ENCODE measurements around the gene LRCOL1.

The LRCOL1 gene

DNA sequence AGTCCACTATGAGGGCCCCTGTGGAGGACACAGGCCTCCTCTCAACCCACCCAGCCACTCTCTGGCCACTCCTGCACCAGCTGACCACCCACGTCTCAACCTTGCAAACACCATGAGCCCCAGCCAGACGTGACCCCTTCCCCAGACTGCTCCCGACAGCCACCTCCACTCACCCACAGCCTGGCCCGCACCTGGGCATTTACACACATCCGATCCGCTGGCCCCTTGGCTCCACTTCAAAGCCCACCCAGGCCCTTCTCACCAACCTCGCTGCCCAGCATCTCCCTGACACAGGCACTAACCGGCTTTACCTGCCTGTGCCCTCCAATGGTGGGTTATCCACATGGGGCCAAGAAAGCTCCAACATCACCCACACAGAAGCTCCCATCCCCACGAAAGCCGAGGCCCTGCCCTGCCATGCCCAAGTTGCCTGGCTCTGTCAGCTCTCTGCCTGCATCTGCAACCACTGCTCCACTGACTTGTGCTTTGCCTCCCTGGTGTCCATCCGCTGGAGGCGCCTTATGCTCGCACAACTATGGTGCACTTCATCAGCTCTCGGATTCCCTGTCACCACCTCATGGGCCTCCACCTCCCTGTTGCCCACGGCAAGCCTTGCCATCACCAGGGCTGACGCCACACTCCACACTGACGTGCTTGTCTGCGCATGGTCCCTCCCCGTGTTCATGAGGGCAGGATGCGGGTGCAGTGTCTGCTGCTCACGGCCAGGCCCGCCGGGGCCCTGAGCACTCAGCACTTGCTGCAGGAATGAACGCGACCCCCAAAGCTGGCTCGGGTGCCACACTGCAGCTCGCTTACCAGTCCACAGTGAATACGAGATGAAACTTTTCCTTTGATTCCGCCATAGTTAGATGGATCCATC is 24.9 kb upstream of the LRCOL1 start:
- DNase-seq: no peak

DNA sequence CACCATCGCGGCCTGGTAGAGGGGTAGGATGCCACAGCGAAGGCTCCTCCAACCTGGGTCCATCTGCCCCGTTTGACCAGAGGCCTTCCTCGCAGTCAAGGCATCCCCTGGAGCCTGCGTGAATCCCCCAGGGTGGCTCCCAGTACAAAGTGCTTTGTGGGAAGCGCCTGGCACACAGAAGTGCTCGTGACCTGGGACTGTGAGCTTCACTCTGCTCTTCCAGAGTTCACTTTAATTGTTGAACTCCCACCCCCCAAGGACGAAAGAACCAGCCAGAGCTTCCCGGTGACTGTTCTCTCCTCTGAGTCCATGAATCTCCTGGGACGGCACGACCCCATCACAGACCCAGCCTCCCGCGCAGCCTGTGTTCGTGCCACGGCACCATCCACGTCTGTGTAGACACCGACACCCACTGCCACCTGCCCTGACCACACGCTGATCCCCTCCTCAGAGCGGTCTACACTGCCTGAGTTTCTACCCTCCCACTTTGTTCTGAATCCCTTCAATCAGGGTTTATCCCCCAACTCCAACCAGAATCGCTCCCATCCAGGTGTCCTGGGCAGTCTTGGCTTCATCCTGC is 24.1 kb upstream of the LRCOL1 start:
- DNase-seq: no peak

GRCh38 chr12:132633901-132634300 is 23.5 kb upstream of the LRCOL1 start:
- DNase-seq: no peak

DNA sequence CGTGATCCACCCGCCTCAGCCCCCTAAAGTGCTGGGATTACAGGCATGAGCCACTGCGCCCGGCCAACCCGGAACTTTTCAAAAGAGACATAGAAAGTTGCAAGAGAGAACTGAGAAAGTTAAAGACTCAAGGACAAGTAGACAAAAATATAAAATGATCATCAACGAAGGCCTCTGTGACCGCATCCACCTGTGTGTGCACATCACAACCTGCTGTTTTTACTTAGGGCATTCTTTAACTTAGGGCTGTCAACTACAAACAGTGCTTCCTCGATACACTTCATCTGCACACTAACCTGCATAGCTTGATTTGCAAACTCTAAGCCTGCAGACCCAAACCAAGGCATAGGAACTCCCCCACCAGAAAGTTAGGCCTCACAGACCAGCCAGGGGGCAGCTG is 23.0 kb upstream of the LRCOL1 start:
- no peak for DNase-seq

DNA sequence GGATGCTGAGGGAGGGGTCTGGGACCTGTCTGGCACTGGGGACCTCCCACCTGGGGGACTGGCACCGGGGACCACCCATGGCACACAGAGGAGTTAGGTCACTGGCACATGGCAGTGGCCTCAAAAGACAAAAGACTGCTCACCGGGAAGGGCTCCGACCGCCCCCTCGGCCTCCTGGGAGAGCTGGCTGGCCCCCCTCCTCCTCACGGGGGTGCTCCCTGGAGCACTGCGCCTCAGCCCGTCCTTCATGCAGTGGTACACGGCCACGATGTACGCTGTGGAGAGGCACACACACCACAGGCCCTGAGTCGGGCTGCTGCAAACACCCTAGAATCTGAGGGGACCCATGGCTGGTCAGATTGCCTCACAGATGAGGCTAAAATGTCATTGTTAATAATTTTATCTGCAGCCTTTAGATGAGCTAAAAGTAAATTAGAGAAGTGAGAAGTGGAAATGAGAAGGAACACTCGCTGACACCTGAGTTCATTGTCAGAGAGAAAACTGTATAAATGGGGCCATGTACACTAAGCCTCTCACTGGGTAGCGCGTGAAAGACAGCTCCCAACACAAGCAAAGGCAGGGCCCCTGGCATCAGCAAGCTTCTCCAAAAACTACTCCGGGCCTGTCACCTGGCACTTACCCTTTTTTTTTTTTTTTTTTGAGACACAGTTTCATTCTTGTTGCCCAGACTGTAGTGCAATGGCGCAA is 22.3 kb upstream of the LRCOL1 start:
- no peak for DNase-seq

- DNase-seq: no peak
These were observed 21.3 kb upstream of the LRCOL1 start for GRCh38 chr12:132631666-132632065.

DNA sequence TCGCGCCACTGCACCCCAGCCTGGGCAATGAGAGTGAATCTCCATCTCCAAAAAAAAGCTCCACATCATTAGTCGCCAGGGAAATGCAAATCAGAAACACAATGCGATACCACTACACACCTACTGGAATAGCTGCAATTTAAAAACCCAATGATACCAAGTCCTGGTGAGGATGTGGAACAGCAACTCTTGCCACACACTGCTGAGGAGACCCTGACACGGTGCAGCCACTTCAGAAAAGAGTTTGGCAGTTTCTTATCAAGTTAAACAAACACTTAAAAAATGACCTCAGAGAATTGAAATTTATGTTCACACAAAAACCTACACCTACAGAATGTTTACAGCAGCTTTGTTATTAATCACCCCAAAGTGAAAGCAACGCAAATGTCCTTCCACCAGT is 20.3 kb upstream of the LRCOL1 start:
- no peak for DNase-seq

- no peak for DNase-seq
These were observed 18.9 kb upstream of the LRCOL1 start for GRCh38 chr12:132629330-132629729.

DNA sequence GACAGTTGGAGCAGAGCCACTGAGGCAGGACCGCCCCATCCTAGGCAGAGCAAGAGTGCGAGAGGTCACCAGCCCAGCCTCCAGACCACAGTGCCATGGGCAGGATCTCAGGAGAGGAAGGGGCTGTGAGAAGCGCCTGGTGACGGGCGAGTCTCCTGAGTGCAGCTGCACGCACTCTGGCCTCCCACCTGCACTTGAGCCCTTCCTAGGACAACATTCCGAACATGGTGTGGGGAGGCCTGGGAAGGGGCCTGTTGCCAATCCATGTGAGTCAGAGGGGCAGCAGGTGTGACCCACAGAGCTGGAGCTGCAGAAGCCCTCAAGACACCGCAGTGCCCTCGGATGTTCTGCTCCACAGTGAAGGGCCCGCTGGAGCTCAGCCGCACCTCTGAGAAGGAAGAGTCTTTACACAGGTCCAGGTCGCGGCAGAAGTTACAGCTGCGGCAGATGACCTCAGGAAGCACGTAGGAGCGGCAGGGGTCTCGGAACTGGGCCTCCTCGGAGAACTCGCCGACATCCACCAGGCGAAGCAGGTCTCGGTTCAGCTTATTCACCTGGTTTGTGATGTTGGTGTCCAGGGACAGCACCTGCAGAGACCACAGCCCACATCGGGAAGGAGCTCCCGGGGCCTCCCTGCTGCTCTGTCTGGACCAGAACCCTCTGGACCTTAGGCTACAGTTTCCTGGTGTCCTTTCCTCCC is 15.5 kb upstream of the LRCOL1 start:
- DNase-seq: no peak

DNA sequence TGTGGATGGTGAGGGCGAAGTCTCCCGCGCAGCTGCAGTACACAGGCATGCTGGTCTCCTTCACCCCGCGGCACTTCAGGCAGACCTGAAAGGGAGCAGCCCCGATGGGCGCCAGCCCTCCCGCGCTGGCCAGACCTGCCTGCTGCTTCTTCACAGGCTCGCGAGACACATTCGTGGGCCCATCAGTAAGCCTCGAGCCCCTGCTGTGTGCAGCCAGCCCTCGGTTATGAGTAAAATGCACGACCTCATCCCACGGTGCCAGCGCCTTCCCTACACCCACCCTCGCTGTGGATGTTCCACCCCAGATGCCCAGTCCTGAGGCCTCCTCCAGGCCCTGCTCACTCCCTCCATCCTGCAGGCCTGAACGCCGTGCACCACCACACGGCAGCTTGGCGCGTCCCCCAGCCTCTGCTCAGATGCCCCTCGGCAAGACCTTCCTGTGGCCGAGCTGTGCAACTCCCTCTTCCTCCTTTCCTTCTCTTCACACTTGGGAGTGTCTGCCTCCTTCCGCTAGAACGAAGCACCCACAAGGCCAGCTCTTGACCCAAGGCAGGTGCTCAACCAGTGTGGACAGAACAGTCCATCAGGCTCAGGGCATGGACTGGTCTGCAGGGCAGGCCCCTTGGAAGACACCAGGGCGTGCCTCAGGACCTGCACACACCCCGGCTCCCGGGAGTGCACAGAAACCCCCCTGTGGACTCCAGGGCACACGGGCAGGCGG is 14.7 kb upstream of the LRCOL1 start:
- no peak for DNase-seq

DNA sequence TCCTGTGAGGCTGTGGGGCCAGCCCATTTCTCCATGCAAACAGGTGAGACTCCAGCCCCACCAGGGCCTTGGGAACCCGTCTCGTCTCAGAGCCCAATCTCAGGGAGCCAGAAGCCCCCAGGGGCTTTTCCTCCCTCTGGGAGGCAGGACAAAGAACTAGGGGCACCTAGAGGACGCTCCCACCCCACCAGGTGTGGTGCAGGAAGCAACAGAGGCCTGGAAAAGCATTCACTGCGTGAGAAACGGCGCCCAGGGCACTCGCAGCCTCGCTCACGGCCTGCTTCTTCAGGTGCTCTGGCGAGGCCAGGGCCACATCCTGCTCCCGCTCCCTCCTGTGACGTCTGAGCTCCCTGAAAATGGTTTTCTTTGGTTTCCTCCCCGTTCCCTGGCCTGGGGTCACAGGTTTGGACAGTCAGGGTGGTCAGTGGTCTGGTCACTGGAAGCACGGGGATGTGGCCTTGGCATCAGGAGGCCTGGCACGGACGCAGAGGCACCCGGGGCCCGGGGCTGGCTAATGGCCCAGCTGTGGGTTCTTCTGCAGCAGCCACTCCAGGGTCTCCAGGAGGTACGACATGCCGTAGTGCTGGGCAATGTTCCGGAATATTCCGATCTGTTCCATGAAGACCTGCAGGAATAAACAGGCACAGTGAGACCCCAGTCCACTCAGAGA is 13.9 kb upstream of the LRCOL1 start:
- DNase-seq: no peak

DNA sequence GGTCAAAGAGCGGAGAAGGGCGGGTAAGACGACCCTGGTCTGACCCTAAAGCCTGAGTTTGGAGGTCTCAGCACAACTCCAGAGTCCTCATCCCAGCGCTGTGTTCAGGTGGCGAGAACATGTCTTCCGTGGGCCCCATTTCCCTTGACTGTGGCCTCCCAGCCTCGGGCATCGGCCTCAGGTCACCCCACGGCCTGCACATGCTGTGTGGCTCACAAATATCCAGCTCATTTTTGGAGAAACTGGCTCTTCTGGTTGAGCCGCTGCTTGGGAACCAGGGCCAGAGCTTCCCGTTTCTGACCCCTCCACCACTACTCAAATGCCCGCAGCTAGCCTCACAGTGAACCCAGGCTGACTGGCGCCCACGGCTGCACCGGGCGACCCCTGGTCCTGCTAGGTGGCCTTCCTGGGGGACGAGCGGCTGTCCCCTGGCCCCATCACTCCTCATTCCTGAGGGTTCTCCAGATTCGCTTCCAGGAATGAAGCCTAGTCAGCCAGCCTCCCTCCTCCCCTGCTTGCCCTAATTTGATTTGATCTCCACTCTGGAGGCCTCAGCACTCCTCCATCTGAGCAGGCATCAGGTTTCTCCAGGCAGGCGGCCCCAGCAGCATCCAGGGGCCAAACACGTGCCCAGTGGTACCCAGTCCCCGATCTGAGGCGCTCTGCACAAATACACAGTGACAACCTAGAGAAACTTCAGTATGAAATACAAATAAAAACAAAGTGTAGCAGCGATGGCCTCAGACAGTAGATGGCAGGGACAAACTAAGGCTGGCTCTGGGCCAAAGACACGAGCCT is 12.9 kb upstream of the LRCOL1 start:
- DNase-seq: no peak

DNA sequence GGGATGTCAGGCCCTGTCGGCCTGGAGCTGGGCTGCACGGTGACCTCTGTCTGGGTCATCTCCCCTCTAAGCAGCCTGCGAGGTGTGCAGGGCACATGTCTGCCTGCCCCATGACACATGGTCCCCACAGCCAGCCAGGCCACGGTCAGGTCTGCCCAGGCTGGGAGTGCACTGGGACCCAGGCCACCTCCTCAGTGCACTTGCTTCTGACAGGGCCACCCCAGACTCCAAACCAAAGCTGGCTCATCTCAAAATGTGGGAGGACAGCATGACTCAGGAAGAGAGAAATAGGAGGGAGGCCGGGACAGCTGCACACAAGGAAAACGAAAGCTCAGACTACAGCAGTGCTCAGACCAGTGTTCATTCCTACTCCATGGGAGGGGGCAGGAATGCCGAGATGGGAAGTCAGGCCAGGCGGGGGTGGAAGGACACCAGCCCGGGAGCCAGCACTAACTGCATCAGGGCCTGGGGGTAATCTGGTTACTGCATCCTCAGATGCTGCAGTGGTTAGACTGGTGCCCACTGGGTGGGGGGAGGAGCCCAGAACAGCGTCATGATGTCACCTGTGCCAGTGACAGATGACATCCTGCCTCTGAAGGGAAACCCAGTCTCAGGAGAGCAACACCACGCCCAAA is 12.2 kb upstream of the LRCOL1 start:
- DNase-seq: peak; percentile 7

DNA sequence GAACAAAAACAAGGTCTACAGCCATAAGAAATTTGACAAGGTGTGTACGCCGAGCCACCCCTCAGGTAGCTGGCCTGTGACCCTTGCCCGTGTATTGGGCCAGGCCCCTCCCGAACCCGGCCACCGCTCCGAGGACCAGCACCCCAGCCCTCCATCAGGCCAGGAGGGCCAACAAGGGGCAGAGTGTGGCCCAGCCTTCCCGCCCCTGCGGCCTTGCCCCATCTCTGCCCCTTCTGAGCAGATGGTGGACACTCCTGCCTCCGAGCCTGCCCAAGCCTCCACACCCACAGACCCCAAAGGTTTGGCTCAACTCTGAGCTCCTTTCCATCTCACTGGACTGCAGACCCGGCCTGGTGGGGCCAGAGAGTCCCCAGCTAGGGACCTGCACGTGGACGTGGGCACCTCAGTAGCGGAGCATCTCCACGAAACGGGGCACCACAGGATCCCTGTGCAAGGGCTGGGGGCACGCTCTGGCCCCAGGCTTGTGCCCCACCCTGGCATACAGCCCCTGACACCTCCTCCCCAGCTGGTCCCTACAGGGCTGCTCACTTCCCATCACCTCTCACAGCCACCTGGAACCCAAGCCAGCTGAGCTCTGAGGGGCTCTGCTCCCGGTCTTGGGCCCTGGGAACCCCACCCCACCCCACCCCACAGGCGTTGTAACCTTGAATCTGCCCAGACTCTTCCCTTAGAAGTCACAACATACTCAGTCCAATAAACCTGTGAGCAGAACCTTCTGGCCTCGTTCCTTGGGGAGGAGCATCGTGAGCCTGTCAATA is 11.5 kb upstream of the LRCOL1 start:
- DNase-seq: no peak

DNA sequence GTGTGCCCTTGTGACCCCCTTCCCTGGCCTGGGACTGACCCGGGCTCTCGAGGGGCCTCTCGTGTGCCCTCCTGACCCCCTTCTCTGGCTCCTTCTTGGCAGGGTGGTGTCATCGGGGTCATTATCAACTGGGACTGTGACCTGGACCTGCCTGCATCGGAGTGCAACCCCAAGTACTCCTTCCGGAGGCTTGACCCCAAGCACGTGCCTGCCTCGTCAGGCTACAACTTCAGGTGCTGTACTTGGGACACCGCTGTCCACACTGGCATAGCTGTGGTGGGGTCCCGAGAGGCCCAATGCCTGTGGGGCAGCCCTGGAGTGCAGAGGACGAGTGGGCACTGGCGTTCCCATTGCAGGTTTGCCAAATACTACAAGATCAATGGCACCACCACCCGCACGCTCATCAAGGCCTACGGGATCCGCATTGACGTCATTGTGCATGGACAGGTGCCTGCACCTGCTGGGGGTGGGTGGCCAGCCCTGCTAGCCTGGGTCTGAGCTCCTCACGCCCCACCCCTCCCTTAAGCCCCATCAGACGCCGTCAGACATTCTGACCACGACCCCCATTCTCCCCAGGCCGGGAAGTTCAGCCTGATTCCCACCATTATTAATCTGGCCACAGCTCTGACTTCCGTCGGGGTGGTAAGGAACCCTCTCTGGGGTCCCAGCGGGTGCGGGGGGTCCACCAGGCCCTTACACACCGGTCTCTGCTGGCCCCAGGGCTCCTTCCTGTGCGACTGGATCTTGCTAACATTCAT is 10.7 kb upstream of the LRCOL1 start:
- DNase-seq: peak; percentile 57

DNA sequence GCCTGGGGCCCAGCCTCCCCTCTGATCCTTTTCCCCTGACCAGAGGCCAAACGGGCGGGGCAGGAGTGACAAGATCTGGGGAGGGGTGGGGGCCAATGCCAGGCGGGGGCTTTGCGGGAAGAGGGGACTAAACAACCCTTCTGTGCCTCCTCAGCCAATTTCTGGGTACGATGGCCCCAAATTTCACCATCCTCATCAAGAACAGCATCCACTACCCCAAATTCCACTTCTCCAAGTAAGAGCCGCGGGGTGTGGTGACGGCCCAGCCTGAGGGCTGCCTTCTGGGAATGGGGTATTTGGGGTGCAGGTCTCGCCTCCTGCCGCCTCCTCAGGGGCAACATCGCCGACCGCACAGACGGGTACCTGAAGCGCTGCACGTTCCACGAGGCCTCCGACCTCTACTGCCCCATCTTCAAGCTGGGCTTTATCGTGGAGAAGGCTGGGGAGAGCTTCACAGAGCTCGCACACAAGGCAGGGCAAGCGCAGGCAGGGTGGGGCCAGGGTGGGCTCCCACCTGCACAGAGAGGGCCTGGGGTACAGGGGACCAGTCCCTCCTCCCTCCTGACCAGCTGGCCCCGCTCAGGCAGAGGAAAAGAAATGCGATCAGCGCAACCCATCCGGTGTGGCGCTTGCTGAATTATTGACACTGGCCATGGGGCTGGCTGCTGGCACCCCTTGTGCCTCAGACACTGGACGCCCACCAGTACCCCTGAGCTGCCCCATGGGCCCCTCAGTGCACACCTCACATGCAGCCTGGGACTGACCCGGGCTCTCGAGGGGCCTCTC is 9.9 kb upstream of the LRCOL1 start:
- no peak for DNase-seq

GRCh38 chr12:132619386-132620112 is 9.2 kb upstream of the LRCOL1 start:
- no peak for DNase-seq

DNA sequence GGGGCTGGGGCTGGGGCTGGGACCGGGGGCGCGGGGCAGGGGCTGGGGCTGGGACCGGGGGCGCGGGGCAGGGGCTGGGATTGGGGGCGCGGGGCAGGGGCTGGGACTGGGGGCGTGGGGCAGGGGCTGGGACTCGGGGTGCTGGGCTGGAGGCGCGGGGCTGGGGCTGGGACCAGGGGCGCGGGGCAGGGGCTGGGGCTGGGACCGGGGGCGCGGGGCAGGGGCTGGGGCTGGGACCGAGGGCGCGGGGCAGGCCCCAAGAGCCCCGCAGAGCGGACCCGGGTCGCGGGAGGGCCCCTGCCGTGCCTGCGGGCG is 8.6 kb upstream of the LRCOL1 start:
- no peak for DNase-seq

All from SHP77 treated with DMSO at 0.1 percent for 48 hours (cell line).